ENCODE measurements around the gene ZNF236.

DNA sequence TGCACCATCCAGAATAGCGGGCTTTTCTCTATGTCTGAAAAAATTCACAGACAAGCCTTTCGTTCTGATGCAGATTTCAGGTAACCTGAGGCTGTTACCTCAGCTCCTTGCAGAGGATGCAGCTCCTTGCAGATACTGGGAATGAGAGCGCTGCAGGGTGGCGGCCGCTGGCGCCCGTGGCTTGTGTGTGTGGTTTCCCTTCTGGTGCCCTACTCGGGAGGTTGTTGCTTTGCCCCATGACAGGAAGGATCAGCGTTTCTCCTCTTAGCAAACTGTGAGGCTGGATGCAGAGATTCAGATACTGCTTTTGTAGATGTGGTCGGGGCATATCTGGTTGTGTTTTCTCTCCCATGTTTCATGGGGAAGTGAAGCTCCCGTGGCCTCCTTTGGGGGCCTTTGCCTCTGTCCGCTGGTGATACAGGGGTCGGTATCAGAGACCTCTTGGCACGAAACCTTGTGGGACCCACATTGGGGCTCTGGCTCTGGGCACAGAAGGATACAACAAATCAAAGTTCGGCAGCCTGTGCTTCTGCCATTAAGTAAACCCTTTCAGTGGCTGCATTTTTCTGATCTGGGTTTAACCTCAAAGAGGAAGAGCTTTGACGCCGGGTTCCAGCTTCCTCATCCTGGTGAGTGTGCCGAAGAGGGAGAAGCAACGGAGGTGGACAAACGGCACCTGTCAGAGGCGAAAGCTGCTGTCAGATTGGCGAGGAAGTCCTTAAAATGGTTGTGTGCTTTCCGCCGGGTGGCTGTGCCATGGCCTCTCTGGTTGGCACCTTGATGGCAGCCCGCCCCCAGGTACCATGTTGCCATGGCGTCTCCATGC lies 182.4 kb downstream of the ZNF236 start:
- TF ChIP-seq CTCF (IDR thresholded peaks at IDR 0.05) (no peak), EP300 (IDR thresholded peaks at IDR 0.05) (peak in 1 of 2 donors; percentile 35)

Data from tibial nerve (tissue), 4 donors.